ENCODE data around the gene CD79B.

CD79B gene

DNA sequence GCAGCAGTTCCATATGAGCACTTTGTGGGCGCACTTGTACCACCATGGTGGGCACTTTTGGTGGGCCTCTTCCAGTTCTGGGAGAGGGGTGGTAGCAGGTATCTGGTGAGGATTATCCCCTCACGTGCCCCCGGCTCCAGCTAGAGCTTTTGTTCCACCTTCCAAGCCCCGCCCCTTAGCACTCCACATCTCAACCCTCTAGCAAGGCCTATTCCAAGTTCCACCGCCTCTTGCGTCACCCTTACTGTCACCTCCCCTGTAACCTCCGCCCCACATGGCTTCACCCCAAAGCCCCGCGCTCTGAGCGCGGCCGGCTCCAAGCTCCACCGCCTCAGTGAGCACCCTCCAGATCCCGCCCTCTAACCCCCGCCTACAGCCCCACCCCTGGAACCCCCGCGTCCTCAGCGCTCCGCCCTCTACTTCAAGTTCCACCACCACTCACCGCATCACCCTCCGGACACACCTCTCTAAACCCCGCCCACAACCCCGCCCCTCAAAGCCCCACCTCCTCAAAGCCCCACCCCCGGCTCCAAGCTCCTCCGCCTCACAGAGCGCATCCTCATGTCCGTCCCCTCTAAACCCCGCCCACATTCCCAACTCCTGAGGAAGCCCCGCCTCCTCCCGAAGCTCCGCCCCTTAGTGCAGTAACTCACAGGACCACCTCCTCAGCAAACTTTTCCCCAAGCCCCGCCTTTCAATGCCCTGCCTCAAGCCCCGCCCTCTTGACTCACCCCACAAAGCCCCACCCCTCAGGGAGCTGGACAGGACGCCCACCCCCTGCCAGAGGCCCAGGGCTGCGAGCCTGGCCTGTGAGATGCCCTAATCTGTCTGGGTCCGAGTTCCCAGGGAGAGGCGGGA lies 29.5 kb upstream of the CD79B start:
- H3K9me3 Mint-ChIP-seq: no peaks in the 10 kb centered on the region
- H3K27ac Mint-ChIP-seq: peak overlapping the region; percentile 41
- no peaks in the 10 kb centered on the region for H3K27me3 Mint-ChIP-seq (ENCODE audit: low read depth)
- DNase-seq (ENCODE audit: low spot score): peak; percentile 40
- peaks cover 3% of the 10 kb centered on the region for H3K4me1 Mint-ChIP-seq (ENCODE audit: low read depth)
- peak overlapping the region; percentile 56 for H3K4me3 Mint-ChIP-seq
- no peaks in the 10 kb centered on the region for H3K36me3 Mint-ChIP-seq (ENCODE audit: low read depth)

DNA sequence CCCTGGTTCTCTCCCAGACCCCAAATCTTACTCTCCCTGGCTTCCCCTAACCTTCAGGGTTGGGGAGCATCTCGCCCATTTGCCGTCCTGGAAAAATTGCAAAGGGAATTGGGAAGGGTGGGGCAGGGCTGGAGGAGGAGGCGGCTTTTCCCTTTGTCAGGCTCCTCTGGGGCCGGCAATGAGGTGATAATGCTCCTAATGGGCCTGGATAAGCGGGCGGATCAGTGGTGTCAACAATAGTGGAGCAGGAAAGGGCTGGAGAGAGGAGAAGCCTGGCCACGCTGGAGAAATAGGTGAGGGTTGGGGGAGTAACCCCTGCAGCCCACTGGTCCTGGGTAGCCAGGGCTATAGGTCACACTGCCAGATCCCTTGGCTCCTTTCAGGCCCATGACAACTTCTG lies 28.3 kb upstream of the CD79B start:
- Mint-ChIP-seq H3K4me1 (ENCODE audit: low read depth) (peaks cover 3% of the 10 kb centered on the region), H3K4me3 (no peak overlapping the region), H3K27me3 (ENCODE audit: low read depth) (no peaks in the 10 kb centered on the region), H3K27ac (no peak overlapping the region), H3K9me3 (no peaks in the 10 kb centered on the region), H3K36me3 (ENCODE audit: low read depth) (no peaks in the 10 kb centered on the region)
- no peak for DNase-seq (ENCODE audit: low spot score)

DNA sequence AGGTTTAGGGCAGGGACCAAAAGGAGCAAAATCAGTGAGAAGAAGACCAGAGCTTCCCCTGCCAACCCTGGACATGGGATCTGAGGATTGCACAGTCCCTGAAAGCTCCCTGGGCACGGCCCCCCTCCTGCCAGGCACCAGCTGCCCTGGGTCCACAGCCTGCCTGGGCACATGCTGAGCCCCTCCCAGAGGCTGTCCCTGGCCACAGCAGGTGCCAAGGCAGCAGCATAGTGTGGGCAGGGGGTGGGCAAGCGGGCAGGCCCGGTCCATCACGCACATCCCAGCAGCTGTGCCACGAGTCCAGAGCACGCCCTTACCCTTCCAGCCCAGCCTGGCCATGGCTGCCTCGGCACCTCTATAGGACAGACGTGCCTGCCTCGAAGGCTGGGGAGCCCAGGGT lies 27.9 kb upstream of the CD79B start:
- no peaks in the 10 kb centered on the region for H3K27me3 Mint-ChIP-seq (ENCODE audit: low read depth)
- no peak for DNase-seq (ENCODE audit: low spot score)
- no peak overlapping the region for H3K4me3 Mint-ChIP-seq
- H3K9me3 Mint-ChIP-seq: no peaks in the 10 kb centered on the region
- no peaks in the 10 kb centered on the region for H3K36me3 Mint-ChIP-seq (ENCODE audit: low read depth)
- peaks cover 3% of the 10 kb centered on the region for H3K4me1 Mint-ChIP-seq (ENCODE audit: low read depth)
- no peak overlapping the region for H3K27ac Mint-ChIP-seq

DNA sequence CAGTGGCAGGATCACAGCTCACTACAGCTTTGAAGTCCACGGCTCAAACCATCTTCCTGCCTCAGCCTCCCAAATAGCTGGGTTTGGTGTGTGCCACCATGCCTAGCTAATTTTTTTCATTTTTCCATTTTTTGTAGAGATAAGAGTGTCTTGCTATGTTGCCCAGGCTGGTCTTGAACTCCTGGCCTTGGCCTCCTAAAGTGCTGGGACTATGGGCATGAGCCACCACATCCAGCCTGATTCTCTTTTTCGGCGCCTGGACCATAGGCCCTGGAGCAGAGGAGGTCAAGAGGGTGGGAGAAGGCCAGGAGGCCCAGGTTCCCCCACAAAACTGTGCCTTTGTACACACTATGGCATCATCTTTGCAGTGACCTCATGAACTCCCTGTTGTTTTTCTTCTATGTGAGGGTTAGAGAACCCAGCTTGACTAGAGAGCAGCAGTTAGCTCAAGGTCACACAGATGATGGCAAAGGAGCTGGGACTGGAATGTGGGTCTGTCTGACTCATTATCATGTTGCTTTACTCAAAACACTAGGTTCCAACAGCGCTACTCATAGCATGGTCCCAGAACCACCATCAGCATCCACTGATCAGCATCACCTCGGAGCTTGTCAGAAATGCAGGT lies 24.3 kb upstream of the CD79B start:
- H3K27ac Mint-ChIP-seq: no peak overlapping the region
- no peaks in the 10 kb centered on the region for H3K9me3 Mint-ChIP-seq
- DNase-seq (ENCODE audit: low spot score): no peak

DNA sequence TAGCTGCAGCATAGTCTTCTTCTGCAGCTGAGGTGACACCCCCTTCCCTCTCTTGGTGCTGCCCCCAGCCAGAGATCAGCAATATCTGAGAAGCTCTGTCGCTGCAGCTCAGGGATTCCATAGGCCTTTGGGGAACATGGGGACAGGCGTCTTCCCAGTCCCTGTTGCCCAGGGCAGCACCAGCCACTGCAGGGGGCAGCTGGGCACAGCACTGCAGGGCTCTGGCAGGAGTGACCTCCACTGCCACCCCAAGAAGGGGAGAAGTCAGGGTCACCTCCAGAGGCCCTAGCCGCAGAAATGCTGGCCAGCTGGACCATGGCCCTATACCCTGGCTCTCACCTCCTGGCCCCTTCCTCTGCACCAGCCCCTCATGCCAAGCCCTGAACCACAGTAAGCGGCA lies 23.7 kb upstream of the CD79B start:
- DNase-seq (ENCODE audit: low spot score): no peak
- no peaks in the 10 kb centered on the region for H3K27me3 Mint-ChIP-seq (ENCODE audit: low read depth)
- peaks cover 11% of the 10 kb centered on the region for H3K4me1 Mint-ChIP-seq (ENCODE audit: low read depth)
- H3K36me3 Mint-ChIP-seq (ENCODE audit: low read depth): no peaks in the 10 kb centered on the region
- H3K9me3 Mint-ChIP-seq: no peaks in the 10 kb centered on the region
- H3K27ac Mint-ChIP-seq: no peak overlapping the region
- H3K4me3 Mint-ChIP-seq: no peak overlapping the region

More for the DNA sequence above, 24.3 kb upstream of the CD79B start:
- H3K4me3 Mint-ChIP-seq: no peak overlapping the region
- peaks cover 12% of the 10 kb centered on the region for H3K4me1 Mint-ChIP-seq (ENCODE audit: low read depth)
- no peaks in the 10 kb centered on the region for H3K27me3 Mint-ChIP-seq (ENCODE audit: low read depth)
- no peaks in the 10 kb centered on the region for H3K36me3 Mint-ChIP-seq (ENCODE audit: low read depth)

DNA sequence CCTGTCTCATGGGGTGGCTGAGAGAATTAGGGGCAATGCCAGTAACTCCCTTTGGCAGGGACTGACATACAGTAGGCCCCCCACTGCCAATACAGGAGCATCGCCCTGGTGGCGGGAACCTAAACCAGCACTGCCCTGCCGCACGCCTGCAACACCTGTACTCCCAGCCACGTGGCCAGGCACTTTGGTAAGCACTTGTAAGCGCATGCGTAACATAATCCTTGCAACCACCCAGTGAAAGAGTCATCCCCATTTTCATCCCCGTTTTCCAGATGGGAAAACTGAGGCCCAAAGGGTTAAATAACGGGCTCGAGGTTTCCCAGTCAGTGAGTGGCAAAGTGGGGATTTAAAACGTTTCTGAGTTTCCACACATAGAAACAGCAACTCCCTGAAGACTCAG lies 23.1 kb upstream of the CD79B start:
- no peak for DNase-seq (ENCODE audit: low spot score)
- Mint-ChIP-seq H3K36me3 (ENCODE audit: low read depth) (no peaks in the 10 kb centered on the region), H3K9me3 (no peaks in the 10 kb centered on the region), H3K4me1 (ENCODE audit: low read depth) (peaks cover 11% of the 10 kb centered on the region), H3K27ac (no peak overlapping the region), H3K27me3 (ENCODE audit: low read depth) (no peaks in the 10 kb centered on the region), H3K4me3 (no peak overlapping the region)

DNA sequence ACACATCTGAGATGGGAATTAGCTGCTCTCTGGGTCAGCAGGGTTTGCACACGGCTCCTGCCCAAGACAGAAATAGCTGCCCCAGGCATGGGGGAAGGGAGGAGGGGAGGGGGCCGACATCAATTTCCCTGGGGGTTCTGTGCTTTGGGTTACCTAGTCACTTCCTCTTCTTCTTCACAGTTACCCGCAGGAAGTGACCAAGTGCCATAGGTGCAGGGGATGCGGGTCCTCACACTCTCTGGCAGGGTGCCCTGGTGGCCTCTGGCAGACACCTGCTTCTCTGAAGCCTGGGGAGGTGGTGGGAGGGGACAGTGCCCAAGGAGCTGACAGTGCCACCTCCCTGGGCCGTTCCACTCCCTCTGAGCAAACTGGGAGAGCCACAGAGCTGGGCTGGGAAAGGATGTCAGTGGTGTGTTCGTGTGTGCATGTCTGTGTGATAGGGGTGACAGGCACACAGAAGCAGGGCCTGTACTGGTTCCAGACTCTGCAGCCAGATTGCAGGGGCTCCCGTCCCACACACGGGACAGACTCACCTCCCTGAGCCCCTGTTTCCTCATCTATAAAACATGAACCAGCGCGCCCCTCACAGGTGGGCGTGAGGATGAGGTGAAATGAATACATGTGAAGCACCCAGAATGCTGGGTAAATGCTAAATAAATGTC lies 22.4 kb upstream of the CD79B start:
- Mint-ChIP-seq H3K27me3 (ENCODE audit: low read depth) (no peaks in the 10 kb centered on the region), H3K4me1 (ENCODE audit: low read depth) (peaks cover 11% of the 10 kb centered on the region), H3K9me3 (no peaks in the 10 kb centered on the region), H3K36me3 (ENCODE audit: low read depth) (no peaks in the 10 kb centered on the region), H3K4me3 (peak overlapping the region; percentile 39), H3K27ac (peak overlapping the region; percentile 81)
- peak; percentile 28 for DNase-seq (ENCODE audit: low spot score)

DNA sequence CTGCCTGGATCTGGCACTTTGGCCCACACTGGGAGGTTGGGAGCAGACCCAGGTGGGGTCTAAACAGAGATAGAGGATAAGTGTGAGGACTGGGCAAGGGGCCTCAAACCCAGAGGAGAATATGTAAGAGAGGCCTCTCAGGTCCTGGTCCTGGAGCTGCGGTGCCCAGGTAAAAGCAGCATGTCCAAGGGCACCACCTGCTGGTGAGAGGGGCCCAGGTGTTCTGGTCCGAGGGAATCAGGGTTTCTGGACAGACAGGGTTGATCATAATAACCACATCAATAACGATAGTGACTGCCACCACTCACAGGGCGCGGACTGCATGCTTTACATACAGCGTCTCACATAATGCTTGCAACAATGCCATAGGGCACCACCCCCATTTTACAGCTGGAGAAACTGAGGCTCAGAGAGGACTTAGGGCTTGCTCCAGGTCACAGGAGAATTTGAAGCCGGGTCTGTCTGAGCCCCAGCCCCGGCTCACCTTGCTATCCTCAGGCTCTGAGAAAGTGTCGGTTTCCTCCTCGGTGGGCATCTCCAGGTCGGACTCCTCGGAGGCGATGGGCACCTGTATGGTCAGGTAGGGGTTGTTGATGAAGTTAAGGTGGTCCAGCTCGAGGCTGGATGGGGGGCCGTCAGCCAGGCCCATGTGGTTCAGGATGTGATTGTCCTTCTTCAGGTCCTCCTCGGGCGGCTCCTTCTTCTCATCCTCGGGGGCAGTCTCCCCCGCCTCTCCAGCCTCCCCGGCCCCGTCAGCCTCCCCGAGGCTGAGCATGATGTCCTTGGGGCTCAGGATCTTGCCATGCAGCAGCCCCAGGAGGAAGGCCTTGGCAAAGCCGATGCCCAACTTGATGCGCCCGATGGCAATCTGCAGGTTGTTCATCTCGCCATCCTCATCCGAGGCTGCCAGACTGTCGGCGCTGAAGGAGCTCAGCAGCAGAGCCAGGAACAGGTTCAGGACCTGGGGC lies 19.1 kb upstream of the CD79B start:
- Mint-ChIP-seq H3K36me3 (ENCODE audit: low read depth) (no peaks in the 10 kb centered on the region), H3K27me3 (ENCODE audit: low read depth) (no peaks in the 10 kb centered on the region), H3K4me1 (ENCODE audit: low read depth) (peaks cover 17% of the 10 kb centered on the region), H3K4me3 (no peak overlapping the region), H3K27ac (no peak overlapping the region), H3K9me3 (no peaks in the 10 kb centered on the region)
- DNase-seq (ENCODE audit: low spot score): no peak

DNA sequence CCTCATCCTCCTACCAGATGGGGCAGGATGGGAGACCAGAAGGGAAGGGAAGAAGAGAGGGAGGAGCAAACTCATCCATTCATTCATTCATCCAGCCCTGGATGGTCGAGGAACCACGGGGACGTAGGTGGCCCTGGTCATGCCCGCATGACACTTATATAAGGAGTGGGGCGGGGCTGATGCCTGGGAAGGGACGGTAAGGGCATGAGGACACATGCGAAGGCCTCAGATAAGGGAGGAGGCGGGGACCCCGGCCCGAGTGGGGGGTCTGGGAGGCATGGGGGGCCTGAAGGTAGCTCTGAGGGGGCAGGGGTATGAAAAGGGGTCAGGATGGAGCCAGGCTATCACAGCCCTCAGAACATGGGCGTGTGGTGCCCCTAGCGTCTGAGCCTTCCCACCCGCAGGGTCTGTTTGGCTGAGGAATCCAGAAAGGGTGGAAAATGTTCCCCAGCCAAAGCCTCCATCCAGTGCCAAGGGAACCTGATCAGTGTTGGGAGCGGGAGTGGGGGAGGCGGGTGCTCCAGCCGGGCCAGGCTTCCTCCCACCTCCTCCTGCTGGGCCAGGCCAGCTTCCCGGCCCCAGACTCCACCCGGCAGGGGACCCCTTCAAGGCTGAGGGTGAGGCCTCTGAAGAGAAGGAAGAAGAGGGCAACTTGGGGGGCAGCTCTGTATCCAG lies 17.6 kb upstream of the CD79B start:
- no peak for DNase-seq (ENCODE audit: low spot score)
- Mint-ChIP-seq H3K27me3 (ENCODE audit: low read depth) (no peaks in the 10 kb centered on the region), H3K27ac (no peak overlapping the region), H3K36me3 (ENCODE audit: low read depth) (no peaks in the 10 kb centered on the region), H3K9me3 (no peaks in the 10 kb centered on the region), H3K4me1 (ENCODE audit: low read depth) (peaks cover 19% of the 10 kb centered on the region), H3K4me3 (no peak overlapping the region)

DNA sequence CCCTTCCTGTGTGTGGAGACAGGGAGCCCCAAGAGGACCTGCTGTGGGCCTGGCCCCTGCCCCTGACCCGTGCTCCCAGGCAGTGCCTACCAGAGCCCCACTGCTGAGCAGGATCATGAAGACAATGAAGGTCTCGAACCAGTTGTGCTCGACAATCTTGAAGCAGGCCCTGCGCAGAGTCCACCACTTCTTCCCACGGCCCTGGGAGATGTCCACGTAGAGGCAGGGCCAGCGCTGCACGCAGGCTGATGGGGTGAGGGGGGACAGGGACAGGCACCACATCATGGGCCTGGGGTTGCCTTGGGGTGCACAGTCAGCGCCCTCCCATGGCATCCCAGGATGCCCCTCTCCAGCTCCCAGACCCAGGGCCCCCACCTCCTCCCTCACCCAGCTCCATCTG lies 16.4 kb upstream of the CD79B start:
- H3K4me3 Mint-ChIP-seq: no peak overlapping the region
- peaks cover 11% of the 10 kb centered on the region for H3K4me1 Mint-ChIP-seq (ENCODE audit: low read depth)
- no peaks in the 10 kb centered on the region for H3K36me3 Mint-ChIP-seq (ENCODE audit: low read depth)
- H3K27me3 Mint-ChIP-seq (ENCODE audit: low read depth): no peaks in the 10 kb centered on the region
- H3K9me3 Mint-ChIP-seq: no peaks in the 10 kb centered on the region
- H3K27ac Mint-ChIP-seq: no peak overlapping the region
- DNase-seq (ENCODE audit: low spot score): no peak

DNA sequence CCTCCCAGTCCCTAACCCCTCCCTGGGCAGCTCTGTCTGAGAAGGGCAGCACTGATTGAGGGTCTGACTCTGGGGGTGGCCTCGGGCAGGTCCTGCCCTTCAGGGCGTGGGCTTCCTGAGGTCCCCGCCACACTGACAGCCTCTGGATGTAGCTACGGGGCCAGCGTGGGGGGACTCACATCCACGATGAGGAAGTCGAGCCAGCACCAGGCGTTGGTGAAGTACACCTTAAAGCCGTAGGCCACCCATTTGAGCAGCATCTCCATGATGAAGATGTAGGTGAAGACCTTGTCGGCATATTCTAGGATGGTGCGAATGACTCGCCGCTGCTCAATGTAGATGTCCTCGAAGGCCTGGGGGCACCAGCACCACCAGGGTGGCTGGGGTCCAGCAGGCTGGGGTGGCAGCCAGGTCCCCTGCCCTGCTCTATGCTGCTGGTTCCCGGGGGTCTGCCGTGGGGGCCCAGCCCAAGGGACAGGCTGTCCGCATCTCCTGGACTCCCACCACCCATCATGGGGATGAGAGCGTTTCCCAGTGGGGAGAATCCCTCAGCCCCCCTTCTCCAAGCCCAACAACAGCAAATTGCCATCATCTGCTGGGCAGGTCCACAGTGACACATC lies 15.7 kb upstream of the CD79B start:
- Mint-ChIP-seq H3K4me1 (ENCODE audit: low read depth) (peaks cover 11% of the 10 kb centered on the region), H3K4me3 (no peak overlapping the region), H3K36me3 (ENCODE audit: low read depth) (no peaks in the 10 kb centered on the region), H3K27me3 (ENCODE audit: low read depth) (no peaks in the 10 kb centered on the region), H3K9me3 (no peaks in the 10 kb centered on the region), H3K27ac (no peak overlapping the region)
- DNase-seq (ENCODE audit: low spot score): no peak

DNA sequence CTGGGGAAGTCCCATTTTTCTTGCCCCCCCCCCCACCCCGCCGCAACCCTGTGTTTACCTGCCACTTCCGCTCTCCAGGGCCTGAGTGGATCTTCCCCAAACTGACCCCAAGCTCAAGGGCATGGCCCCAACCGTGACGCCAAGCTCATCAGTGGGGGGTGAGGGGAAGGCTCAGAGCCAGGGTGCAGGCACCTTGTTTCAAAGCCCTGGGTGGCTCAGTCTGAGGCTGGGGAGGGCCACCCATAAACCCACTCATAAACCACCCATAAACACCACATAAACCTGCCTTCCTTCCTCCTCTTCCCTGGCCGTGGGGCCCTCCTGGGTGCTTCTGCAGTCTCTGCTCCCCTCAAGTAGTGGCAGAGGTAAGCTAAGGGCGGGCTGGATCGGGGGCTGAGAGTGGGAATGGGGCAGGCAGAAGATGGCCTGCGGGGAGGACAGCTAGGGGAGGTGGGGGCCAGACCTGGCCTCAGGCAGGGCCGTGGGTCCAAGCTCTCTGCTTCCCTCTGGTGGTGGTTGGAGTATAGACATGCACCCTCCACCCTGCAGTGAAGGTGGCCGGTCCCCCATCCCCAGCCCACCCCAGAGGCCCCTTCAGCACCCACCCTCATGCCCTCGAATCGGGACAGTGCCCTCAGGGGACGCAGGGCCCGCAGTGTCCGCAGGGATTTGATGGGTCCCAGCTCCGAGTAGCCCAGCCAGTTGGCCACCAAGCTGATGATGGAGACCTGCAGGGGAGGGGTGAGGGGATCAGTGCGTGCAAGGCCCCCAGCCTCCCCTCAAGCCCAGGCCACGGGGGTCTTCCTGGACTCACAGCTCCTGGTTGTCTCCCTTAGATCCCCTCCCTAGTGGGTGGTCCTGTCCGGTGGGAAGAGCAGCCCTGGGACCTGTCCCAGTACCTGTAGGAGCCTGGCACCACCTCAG lies 14.6 kb upstream of the CD79B start:
- Mint-ChIP-seq H3K27ac (peak overlapping the region; percentile 75), H3K27me3 (ENCODE audit: low read depth) (no peaks in the 10 kb centered on the region), H3K4me3 (peak overlapping the region; percentile 68), H3K36me3 (ENCODE audit: low read depth) (no peaks in the 10 kb centered on the region), H3K9me3 (no peaks in the 10 kb centered on the region), H3K4me1 (ENCODE audit: low read depth) (peaks cover 9% of the 10 kb centered on the region)
- DNase-seq (ENCODE audit: low spot score): peak; percentile 49

Data from T-helper 2 cell treated with Interferon-gamma antibody and Interleukin-4, amounts not matched to agents 5 μg/mL and 100 μg/mL, for 36 hours (primary cell).